TTC549 (cell line): Measurements from ENCODE around the gene KLF7.

Experiments used
- FAIRE-seq: peaks from 2 replicates; lab custom pipeline; 2012; peaks lifted over from hg19 to GRCh38; lab: Jason Lieb, UNC

KLF7 gene

GRCh38 chr2:207165121-207166038, at the start of gene KLF7:
KLF7 (minus strand) TSS chr2:207165948; CDS start chr2:207165568, 380 bp downstream.
- FAIRE-seq: no peak

- no peak for FAIRE-seq
Observed at GRCh38 chr2:207215308-207215707, 49.6 kb upstream of the KLF7 start.

- no peak for FAIRE-seq
Observed at GRCh38 chr2:207214446-207214845, 48.7 kb upstream of the KLF7 start.

- FAIRE-seq: no peak
Observed at GRCh38 chr2:207206011-207206410, 40.3 kb upstream of the KLF7 start.

GRCh38 chr2:207205173-207205957, 39.6 kb upstream of the KLF7 start:
- no peak for FAIRE-seq

GRCh38 chr2:207203056-207203455, 37.3 kb upstream of the KLF7 start:
- FAIRE-seq: no peak

GRCh38 chr2:207202645-207203044, 36.9 kb upstream of the KLF7 start:
- no peak for FAIRE-seq

- FAIRE-seq: no peak
Observed at GRCh38 chr2:207201416-207201815, 35.7 kb upstream of the KLF7 start.

GRCh38 chr2:207200136-207200535, 34.4 kb upstream of the KLF7 start:
- FAIRE-seq: no peak

- FAIRE-seq: no peak
Observed at GRCh38 chr2:207194028-207194427, 28.3 kb upstream of the KLF7 start.

- FAIRE-seq: no peak
Observed at GRCh38 chr2:207188626-207189419, 23.1 kb upstream of the KLF7 start.

GRCh38 chr2:207185372-207185771, 19.6 kb upstream of the KLF7 start:
- no peak for FAIRE-seq

- FAIRE-seq: no peak
Observed at GRCh38 chr2:207184768-207185167, 19.0 kb upstream of the KLF7 start.

GRCh38 chr2:207184348-207184747, 18.6 kb upstream of the KLF7 start:
- no peak for FAIRE-seq

- FAIRE-seq: no peak
Observed at GRCh38 chr2:207183506-207183905, 17.8 kb upstream of the KLF7 start.

- FAIRE-seq: no peak
Observed at GRCh38 chr2:207182911-207183310, 17.2 kb upstream of the KLF7 start.

- no peak for FAIRE-seq
Observed at GRCh38 chr2:207181526-207182274, 16.0 kb upstream of the KLF7 start.

- no peak for FAIRE-seq
Observed at GRCh38 chr2:207180741-207181140, 15.0 kb upstream of the KLF7 start.

GRCh38 chr2:207176247-207176646, 10.5 kb upstream of the KLF7 start:
- no peak for FAIRE-seq

- no peak for FAIRE-seq
Observed at GRCh38 chr2:207173641-207174040, 7.9 kb upstream of the KLF7 start.

GRCh38 chr2:207167099-207167923, 1.6 kb upstream of the KLF7 start:
- FAIRE-seq: no peak
